DMS79 (cell line): Measurements from ENCODE around the gene ZSWIM4.
"Not testable (repeated sequence)": the region's sequence is repeated elsewhere in the genome, so short reads cannot be mapped to it uniquely, and the experiment has no call there.

Source experiments
- DNase-seq: peaks from one replicate; lab custom pipeline; 2025; lab: John Stamatoyannopoulos, UW

The ZSWIM4 gene

GRCh38 chr19:13778398-13778797 lies 16.8 kb upstream of the ZSWIM4 start:
- DNase-seq: no peak

DNA sequence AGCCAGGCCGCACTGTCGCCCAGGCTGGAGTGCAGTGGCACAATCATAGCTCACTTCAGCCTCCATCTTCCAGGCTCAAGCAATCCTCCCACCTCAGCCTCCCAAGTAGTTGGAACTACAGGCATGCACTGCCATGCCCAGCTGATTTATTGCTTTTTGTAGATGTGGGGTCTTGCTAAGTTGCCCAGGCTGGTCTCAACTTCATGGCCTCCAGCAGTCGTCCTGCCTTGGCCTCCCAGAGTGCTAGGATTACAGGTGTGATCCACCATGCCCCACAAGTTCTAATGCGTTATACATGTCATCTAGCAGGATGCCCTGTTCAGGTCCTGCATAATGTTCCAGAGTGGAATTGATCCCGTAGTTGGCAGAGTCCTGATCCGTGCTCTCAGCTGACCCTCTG lies 16.4 kb upstream of the ZSWIM4 start:
- no peak for DNase-seq

GRCh38 chr19:13779794-13780193 lies 15.4 kb upstream of the ZSWIM4 start:
- DNase-seq: not testable (repeated sequence)

DNA sequence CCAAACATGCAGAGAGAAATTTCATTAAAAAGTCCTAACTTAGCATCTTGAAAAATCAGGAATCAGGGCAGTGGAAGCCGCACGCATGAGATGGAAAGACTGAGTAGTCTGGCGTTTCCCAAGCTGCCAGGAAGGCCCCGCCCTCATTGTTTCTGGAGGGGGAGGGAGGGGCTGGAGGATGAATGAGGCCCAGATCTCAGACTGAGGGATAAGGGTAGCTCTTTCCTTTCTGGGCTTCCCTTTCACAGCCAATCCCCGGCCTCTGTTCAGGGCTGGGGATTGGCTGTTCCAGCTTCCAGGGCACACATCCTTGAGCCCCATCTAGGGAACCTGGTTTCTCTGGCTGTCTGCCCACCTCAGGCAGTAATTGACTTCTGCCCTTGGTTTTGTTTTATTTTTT lies 13.7 kb upstream of the ZSWIM4 start:
- no peak for DNase-seq

- DNase-seq: no peak
Observed at GRCh38 chr19:13782537-13782936, 12.7 kb upstream of the ZSWIM4 start.

DNA sequence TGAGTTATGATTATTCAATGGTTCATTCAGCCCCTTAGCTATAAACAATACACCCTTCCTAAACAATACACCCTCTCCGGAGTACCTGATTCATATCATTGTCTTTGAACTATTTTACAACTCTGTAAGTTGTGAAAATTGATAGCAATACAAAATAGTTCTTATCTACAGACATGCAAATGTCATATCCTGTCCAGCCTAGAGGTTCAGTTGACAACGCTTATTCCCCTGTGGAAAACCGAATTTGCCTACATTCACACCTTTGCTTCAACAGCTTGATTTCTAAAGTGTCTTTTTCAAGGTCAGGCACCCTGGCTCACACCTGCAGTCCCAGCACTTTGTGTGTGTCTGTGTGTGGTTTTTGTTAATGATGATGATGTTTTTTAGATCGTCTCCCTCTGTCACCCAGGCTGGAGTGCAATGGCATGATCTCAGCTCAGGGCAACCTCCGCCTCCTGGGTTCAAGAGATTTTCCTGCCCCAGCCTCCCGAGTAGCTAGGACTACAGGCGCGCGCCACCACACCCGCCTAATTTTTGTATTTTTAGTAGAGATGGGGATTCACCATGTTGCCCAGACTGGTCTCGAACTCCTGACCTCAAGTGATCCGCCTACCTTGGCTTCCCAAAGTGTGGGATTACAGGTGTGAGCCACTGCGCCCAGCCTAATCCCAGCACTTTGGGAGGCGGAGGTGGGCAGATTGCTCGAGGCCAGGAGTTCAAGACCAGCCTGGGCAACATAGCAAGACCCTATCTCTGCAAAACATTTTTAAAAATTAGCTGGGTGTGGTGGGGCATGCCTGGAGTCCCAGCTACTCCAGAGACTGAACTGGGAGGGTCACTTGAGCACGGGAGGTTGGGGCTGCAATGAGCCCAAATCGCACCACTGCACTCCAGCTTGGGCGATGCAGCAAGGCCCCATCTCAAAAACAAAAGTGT lies 11.4 kb upstream of the ZSWIM4 start:
- DNase-seq: no peak

DNA sequence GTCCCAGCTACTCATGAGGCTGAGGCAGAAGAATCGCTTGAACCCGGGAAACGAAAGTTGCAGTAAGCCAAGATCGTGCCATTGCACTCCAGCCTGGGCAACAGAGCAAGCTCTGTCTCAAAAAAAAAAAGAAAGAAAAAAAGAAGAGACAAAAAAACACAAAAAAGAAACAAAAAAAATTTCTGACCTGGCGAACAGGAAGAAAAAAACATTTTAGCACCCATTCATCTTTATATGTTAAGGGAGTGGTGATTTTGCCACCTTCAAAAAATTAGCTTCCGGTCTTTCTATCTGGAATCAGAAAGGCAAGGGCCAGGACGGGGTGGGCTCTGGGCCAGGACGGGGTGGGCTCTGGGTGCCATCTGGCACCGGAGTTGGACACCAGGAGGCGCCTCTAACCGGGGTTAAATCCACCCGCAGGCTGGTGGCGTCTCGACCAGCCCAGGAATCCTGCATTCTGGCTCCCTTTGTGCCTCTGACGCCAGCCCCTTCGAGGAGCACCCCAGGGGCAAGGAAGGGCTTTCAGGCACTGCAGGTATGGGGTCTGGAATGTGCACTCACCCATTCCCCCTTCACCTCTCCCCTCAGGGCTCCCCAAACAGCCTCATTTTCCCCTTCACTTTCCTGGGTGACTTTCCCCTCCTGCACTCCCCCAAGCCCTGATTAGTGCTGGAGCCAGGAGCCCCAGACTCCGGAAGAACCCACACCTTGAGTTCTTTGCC lies 10.4 kb upstream of the ZSWIM4 start:
- no peak for DNase-seq

- no peak for DNase-seq
Observed at GRCh38 chr19:13788991-13789390, 6.3 kb upstream of the ZSWIM4 start.

DNA sequence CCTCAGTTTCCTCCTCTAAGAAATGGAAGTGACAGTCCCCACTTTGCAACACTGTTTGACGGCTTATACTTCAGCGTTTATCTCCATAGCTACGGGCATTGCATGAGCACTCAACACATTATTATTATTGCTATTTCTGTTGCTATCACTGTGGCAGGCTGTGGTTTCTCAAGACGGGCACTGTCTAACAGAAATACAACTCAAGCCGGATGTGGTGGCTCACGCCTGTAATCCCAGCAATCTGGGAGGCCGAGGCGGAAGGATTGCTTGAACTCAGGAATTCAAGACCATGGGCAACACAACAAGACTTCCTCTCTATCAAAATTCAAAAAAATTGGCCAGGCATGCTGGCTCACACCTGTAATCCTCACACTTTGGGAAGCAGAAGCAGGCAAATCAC lies 4.9 kb upstream of the ZSWIM4 start:
- DNase-seq: no peak

DNA sequence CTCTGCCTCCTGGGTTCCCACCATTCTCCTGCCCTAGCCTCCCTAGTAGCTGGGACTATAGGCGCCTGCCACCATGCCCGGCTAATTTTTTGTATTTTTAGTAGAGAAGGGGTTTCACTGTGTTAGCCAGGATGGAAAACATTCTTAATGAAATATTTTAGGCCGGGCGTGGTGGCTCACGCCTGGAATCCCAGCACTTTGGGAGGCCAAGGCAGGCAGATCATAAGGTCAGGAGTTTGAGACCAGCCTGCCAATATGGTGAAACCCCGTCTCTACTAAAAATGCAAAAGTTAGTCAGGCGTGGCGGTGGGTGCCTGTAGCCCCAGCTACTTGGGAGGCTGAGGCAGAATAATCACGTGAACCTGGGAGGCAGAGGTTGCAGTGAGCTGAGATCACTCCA lies 1.9 kb upstream of the ZSWIM4 start:
- DNase-seq: not testable (repeated sequence)

GRCh38 chr19:13794398-13794756 lies 866 bp upstream of the ZSWIM4 start:
- DNase-seq: no peak

DNA sequence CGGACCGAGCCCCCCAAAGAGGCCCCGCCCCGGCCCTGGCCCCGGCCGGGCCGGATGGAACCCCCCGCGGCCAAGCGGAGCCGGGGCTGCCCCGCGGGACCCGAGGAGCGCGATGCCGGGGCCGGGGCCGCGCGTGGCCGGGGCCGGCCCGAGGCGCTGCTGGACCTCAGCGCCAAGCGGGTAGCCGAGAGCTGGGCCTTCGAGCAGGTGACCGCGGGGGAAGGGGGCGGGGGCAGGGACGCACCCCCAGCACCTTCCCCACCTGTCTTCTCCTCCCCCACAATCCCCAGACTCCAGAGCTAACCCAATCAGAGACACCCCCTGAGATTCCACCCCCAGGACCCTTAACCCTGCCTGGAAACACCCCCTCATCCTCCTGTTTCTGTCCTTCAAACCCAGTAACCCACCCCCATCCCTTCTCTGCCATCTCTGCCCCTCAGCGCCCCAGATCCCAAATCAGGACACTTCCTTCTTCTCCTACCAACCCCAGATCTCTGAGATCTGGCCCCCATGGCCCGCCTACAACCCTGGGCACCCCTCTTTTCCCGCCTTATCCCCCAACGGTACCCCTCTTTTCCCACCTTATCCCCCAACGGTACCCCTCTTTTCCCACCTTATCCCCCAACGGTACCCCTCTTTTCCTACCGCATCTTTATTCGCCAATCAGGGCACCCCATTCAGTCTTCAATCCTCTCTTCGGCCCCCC lies 505 bp downstream of the ZSWIM4 start:
- no peak for DNase-seq

GRCh38 chr19:13796301-13797057 lies 1.2 kb downstream of the ZSWIM4 start:
- DNase-seq: no peak

DNA sequence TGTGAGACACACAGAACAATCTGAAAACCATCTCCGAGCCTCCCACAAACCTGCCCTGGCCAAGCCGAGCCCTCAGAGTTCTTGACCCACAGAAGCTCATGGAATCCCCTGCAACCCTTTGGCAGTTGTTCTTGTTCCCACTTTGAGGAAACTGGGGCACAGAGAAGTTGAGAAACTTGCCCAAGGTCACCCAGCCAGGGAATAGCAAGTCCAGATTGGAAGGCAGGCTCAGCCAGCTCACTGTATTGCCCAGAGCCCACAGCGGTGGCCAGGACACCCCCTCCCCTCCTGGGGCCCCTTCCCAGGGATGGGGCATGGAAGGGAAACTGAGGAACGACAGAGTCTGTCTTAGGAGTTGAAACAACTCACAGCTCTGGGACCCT lies 1.8 kb downstream of the ZSWIM4 start:
- no peak for DNase-seq

GRCh38 chr19:13797870-13798269 lies 2.6 kb downstream of the ZSWIM4 start:
- DNase-seq: no peak

GRCh38 chr19:13799669-13800068 lies 4.4 kb downstream of the ZSWIM4 start:
- DNase-seq: no peak

DNA sequence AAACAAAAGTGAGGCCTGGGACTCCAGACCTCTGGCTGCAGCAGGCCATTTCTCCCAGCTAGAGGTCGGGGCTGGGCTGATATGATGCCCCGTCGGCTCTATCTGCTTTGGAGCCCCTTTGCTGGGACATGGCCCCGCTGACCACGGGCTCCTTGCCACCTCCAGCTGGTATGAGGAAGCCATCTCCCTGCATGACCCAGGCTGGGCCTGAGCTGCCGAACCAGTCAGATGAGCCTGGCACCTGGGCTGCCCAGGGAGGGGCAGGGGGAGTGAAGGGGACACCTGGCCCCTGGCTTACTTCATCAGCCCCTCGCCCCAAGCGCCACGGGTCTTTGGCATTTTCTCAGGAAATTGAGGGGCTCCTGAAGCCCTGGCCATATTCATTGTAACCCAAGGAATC lies 7.8 kb downstream of the ZSWIM4 start:
- DNase-seq: no peak

DNA sequence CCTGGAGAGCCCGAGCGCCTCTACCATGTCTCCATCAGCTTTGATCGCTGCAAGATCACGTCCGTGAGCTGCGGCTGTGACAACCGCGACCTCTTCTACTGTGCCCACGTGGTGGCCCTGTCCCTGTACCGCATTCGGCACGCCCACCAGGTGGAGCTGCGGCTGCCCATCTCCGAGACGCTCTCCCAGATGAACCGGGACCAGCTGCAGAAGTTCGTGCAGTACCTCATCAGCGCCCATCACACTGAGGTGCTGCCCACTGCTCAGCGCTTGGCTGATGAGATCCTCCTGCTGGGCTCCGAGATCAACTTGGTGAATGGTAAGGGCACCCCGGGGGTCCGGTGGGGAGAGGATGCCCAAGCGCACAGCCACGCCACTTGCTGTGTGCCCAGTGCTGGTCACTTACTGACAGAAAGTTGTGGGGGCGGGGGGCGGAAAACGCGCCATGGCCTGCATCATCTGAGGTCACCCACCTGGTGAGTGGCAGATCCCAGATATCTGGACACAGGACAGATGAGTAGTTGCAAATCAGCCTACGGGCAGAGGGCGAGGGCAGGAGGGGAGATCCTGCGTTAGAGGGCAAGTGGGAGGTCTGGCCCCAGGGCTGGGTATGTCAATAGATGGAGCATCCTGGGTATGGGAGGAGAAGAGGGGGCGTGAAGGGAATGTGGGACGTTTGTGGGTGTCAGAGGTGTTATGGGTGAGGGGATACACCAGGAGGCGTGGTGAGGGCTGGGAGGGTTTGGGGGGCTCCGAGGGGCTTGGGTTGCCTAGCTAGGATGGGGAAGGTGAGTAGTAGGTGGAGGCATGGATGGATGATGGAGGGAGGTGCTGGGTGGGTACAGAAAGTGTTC lies 9.8 kb downstream of the ZSWIM4 start:
- no peak for DNase-seq

DNA sequence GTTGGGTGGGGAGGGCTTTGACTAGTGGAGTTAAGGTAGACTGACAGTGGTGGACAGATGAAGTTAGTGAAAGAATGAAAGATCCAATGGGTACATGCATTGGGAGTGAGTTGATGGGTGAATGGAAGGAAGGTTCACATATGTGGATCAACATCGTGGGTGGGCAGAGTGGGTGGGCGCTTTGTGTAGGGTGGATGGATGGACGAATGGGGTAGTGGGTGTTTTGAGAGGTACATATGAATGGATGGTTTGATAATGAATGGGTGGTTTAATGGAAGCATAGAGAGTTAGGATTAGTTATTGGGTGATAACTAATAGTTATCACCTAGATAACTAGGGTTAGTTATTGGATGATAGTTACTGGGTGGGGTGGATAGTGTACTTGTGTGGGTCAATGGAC lies 11.5 kb downstream of the ZSWIM4 start:
- no peak for DNase-seq

- DNase-seq: no peak
Observed at GRCh38 chr19:13807421-13808021, 12.3 kb downstream of the ZSWIM4 start.

- DNase-seq: no peak
Observed at GRCh38 chr19:13808856-13809255, 13.6 kb downstream of the ZSWIM4 start.
